A549 treated with AZD2906 at 1 μM for 4 hours (cell line): ENCODE measurements around the gene ATG13. TPM values are rescaled to one million over a fixed set of nuclear protein-coding genes. Genes with fewer than 3 reads are reported as not detected.

Source experiments
- total RNA-seq: library from RNA; stranded (reverse); fragments of 200-300 nt; extraction: Qiagen RNA extraction; gene quantifications from 5 replicates; pipeline ENCODE4 v1.2.3, GENCODE V29; 2022

The ATG13 gene
- 54.0 to 62.5 TPM (median 57.7 TPM) in 5 replicates for total RNA-seq

DNA sequence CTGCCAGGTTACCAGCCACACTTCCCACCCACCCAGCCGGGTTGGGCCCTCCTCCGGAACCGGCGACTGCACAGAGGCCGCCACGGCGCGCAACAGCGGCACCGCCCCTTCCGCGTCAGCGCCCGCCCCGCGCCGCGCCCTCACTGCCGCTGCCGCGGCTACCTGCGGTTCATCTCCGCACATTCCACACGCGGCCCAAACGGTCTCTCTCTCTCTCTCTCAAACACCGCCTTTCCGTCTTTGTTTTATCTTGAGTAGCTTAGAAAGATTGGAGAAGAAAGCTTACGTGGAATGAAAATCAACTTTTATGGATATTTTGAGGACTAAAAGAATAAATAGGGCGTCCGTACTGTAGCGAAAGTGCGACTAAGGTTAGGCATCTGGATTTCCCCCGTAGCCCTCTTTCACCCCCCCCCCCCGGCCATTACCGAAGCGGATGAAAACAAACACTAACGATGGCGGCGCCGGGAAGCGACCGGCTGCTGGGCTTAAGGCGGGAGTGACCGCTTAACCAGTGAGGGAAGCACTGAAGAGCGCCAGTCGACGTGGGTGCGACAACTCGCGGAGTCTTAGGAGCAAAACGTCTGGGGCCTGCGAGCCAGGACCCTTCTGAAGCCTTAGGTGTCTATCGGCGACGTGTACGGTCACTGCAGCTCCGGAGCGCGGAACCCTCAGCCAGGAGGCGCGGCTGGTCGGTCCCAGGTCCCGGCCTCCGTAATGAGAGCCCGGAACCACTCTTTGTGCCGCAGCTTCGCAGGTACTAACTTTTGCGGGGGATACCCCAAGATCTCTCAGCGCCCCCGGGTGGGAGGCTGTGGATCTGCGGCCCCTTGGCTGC is at the start of gene ATG13, which contains the start of gene HARBI1:
Gene ATG13 (plus strand): TSS at position 420 of the 838 bp plus-strand sequence. CDS start 26,739 bp downstream, outside the sequence.
Gene HARBI1 (minus strand): TSS at position 94 of the 838 bp plus-strand sequence. CDS start 990 bp downstream, outside the sequence.

DNA sequence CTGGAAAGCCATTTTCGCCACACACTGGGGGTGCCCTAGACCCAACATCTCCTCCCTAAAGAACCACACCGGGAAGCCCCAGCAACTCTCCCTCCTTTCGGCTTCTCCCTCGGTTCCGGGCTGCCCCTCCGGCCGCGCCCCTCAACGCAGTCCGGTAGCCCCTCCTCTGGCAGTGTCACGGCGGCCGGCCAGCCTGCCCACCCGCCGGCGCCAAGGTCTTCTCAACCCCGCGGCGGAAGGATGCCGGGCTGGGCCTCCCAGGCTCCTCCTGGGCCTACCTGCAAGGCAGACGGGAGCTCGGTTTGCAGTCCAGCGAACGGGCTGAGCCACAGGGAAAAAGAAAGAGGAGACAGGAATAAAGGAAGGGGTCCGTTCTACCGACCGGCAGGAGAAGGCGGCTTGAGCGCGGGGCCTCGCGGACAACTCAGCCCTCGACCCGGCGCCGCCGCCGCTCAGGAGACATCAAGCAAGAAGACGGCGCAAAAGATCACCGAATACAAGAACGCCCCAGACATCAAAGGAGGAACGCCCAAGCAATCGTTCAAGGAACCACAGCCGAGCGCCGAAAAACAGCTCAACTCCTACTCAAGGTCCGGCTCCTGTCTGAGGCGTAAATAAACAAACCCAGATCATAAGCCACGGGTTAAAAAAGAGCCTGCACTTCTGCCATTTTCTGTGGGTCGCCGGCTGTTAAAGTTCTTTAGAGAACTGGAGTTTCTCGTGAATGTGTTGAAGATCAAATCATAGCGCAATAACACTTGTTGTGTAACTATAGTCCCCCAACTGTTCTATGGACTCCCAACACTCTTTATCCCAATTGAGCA is 23.6 kb upstream of the ATG13 start, which contains the start of gene AMBRA1:
Gene AMBRA1 (minus strand): TSS at position 474 of the 824 bp plus-strand sequence. CDS start 45,643 bp downstream, outside the sequence.

DNA sequence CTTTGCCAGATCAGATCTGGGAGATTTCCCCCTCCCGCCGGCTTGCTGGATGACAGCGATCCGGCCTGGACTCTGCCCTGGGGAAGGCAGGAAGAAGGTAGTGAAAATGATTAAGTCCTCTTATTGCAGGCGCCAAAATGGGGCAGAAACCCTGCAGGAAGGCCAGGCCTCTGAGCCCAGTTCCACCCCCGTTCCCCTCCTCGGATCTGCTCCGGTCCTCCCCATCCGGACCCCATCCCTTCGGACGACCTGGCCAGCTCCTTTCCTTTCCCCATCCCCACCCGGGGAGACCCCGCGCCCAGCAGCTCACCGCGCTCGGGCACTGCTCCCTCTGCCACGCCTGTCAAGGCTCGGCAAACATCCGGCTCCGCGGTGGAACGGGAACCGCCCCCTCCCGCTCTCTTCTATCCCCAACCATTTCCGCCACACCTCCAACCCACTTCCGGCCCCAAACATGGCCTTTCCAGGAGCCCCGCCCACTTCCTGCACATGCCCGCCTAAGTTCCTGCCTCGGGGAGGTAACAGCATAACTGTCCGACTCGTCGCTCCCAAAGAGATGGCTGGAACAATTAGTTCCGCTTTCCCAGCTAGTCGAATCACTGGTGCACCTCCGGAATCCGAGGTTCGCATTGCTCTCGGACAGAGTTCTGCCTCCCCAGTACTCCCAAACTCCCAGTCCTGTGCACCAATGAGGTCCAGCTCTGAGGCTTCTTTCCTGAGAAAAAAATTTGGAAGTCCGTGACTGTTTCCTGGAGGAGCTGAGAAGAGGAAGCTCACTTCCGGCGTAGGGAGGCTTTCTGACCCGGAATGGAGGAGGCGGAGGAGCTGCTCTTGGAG is 83.1 kb downstream of the ATG13 start, which contains the start of the genes ARHGAP1 and ZNF408:
Gene ARHGAP1 (minus strand): TSS at position 379 of the 837 bp plus-strand sequence. CDS start 4,512 bp downstream, outside the sequence.
Gene ZNF408 (plus strand): TSS at position 791 of the 837 bp plus-strand sequence. CDS start 17 bp downstream, at position 808.

DNA sequence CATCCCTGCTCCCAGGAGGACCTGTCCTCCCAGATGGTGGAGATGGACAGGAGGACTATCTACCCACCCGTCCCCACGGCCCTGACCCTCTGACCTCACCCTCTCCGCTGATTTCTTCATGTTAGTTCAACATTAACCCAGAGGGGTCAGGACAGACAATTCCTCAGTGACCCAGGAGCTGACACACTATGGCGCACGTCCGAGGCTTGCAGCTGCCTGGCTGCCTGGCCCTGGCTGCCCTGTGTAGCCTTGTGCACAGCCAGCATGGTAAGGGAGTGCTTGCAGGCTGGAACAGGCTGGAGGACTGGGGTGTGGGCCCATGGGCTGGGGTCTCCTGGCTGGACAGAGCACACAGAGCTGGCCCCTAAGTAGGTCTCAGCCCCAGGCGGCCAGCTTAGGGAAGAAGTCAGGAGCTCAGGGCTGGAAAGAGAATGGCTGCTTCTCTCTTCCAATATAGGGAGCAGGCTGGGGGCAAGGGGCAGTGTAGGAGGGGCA is 101.7 kb downstream of the ATG13 start, which contains the start of gene F2:
Gene F2 (plus strand): TSS at position 166 of the 495 bp plus-strand sequence. CDS start 23 bp downstream, at position 189.

Other genes with a start within 250 kb of the ATG13 start
- 14.7 to 20.7 TPM (median 20.5 TPM) in 5 replicates for gene MDK, start 235.9 kb upstream of the ATG13 start, total RNA-seq
- 0.41 to 0.61 TPM (median 0.49 TPM) in 5 replicates for gene CHRM4, start 225.8 kb upstream of the ATG13 start, total RNA-seq
- gene AMBRA1, start 23.5 kb upstream of the ATG13 start, total RNA-seq, result 15.0 to 16.3 TPM (median 15.9 TPM) in 5 replicates
- 4.7 to 5.5 TPM (median 5.0 TPM) in 5 replicates for gene HARBI1, start 326 bp upstream of the ATG13 start, total RNA-seq
- gene ARHGAP1, start 83.1 kb downstream of the ATG13 start, total RNA-seq, result 56.2 to 66.5 TPM (median 58.8 TPM) in 5 replicates
- gene ZNF408, start 83.5 kb downstream of the ATG13 start, total RNA-seq, result 18.3 to 21.4 TPM (median 18.5 TPM) in 5 replicates
- gene F2, start 101.7 kb downstream of the ATG13 start, total RNA-seq, result 1.7 to 3.1 TPM (median 2.2 TPM) in 5 replicates
- gene CKAP5, start 228.7 kb downstream of the ATG13 start, total RNA-seq, result 57.2 to 79.6 TPM (median 65.1 TPM) in 5 replicates